Endothelial cell of umbilical vein (primary cell): ENCODE results near the gene ARID3B. TPM values are rescaled to one million over a fixed set of nuclear protein-coding genes. Genes with fewer than 3 reads are reported as not detected.

Source experiments
- BruUV-seq: library from RNA; stranded (reverse); fragments of 400-500 nt; replicated peaks from 2 replicates; lab custom pipeline; 2021; lab: Mats Ljungman, UMichigan
- CTCF ChIA-PET: fragments of 300-600, 350-600 bp; sonication (Branson Sonifier 250); formaldehyde crosslinking; loops from one replicate; lab custom pipeline; 2021; ENCODE audit warnings: antibody characterized with exemption, inconsistent platforms; lab: Charles Lee
- POLR2A ChIA-PET: fragments of 300-600, 350-600 bp; sonication (Branson Sonifier 250); formaldehyde crosslinking; loops from one replicate; lab custom pipeline; 2021; ENCODE audit warnings: antibody characterized with exemption, inconsistent platforms; lab: Charles Lee
- DNase-seq: peaks from one replicate; pipeline ENCODE4 v3.0.0-alpha.2; 2011; ENCODE audit warnings: low read depth, low spot score
- FAIRE-seq: peaks from 2 replicates; lab custom pipeline; 2011; peaks lifted over from hg19 to GRCh38; lab: Jason Lieb, UNC
- H2AFZ ChIP-seq: 2 replicates; pipeline ENCODE4 v1.6.0; 2012; ENCODE audit warnings: low read depth, low read length, control low read depth, inconsistent platforms
- H3K27ac ChIP-seq: 2 replicates; pipeline ENCODE4 v1.5.1; 2011; ENCODE audit warnings: low read depth, mild to moderate bottlenecking, control low read depth, low read length, moderate library complexity; ENCODE audit not compliant: insufficient read depth
- H3K27me3 ChIP-seq, 2 experiments: 2 replicates each; pipeline versions ENCODE4 v1.6.0 to v1.6.1; 2011; ENCODE audit warnings: low read length in 2 of 2, mixed read lengths in 1 of 2; ENCODE audit not compliant: control insufficient read depth in 2 of 2, insufficient read depth in 2 of 2
- H3K36me3 ChIP-seq, 2 experiments: 2 replicates in 1 of 2; 3 replicates in 1 of 2; pipeline ENCODE4 v1.5.1; 2011; ENCODE audit warnings: low read length in 2 of 2, mild to moderate bottlenecking in 1 of 2, moderate library complexity in 1 of 2; ENCODE audit not compliant: control insufficient read depth in 2 of 2, insufficient read depth in 2 of 2; ENCODE audit errors: extremely low read depth in 1 of 2
- H3K4me1 ChIP-seq: 3 replicates; pipeline ENCODE4 v1.5.1; 2011; ENCODE audit warnings: mild to moderate bottlenecking, low read length; ENCODE audit not compliant: control insufficient read depth, insufficient read depth; ENCODE audit errors: extremely low read depth
- H3K4me2 ChIP-seq: 2 replicates; pipeline ENCODE4 v1.6.1; 2011; ENCODE audit warnings: low read length, control low read depth, mixed read lengths; ENCODE audit not compliant: insufficient read depth
- H3K4me3 ChIP-seq, 3 experiments: fragments of 200-600 bp in 1 of 3; sonication (generic), shearing (Covaris generic) in 1 of 3; replicated peaks in 1 of 3; 2 replicates each; pipeline ENCODE4 v1.5.1; 2011 to 2016; ENCODE audit warnings: control low read depth in 3 of 3, low read length in 3 of 3, mild to moderate bottlenecking in 2 of 3, inconsistent platforms in 1 of 3, low read depth in 1 of 3, moderate library complexity in 1 of 3; ENCODE audit not compliant: insufficient read depth in 1 of 3
- H3K79me2 ChIP-seq: 2 replicates; pipeline ENCODE4 v1.6.0; 2012; ENCODE audit warnings: low read length, inconsistent platforms; ENCODE audit not compliant: control insufficient read depth, insufficient read depth
- H3K9ac ChIP-seq: replicated peaks from 2 replicates; pipeline ENCODE3; 2011; ENCODE audit warnings: low read length, control low read depth; ENCODE audit not compliant: insufficient read depth; ENCODE audit errors: extremely low read depth
- H3K9me1 ChIP-seq: replicated peaks from 3 replicates; pipeline ENCODE4 v1.6.0; 2011; ENCODE audit warnings: mild to moderate bottlenecking, low read length; ENCODE audit not compliant: control insufficient read depth, insufficient read depth; ENCODE audit errors: extremely low read depth
- H3K9me3 ChIP-seq: replicated peaks from 2 replicates; pipeline ENCODE4 v1.5.1; 2012; ENCODE audit warnings: low read length, inconsistent platforms; ENCODE audit not compliant: control insufficient read depth, insufficient read depth
- H4K20me1 ChIP-seq: replicated peaks from 2 replicates; pipeline ENCODE3; 2011; ENCODE audit warnings: mild to moderate bottlenecking, low read length; ENCODE audit not compliant: control insufficient read depth, insufficient read depth; ENCODE audit errors: extremely low read depth
- CTCF ChIP-seq, 2 donors: IDR thresholded peaks; 1 replicate in 1 of 2; 2 replicates in 1 of 2; pipeline ENCODE4 v1.5.1; 2011; ENCODE audit warnings: low read length in 2 of 2, mild to moderate bottlenecking in 2 of 2, moderate library complexity in 2 of 2, control low read depth in 1 of 2, inconsistent platforms in 1 of 2, low read depth in 1 of 2; ENCODE audit not compliant: insufficient read depth in 1 of 2; ENCODE audit errors: extremely low read depth in 1 of 2
- FOS ChIP-seq: IDR thresholded peaks from 2 replicates; pipeline ENCODE4 v1.6.1; 2011; ENCODE audit warnings: mild to moderate bottlenecking, low read length, moderate library complexity, borderline replicate concordance; ENCODE audit not compliant: insufficient read depth
- GATA2 ChIP-seq: IDR thresholded peaks from 2 replicates; pipeline ENCODE4 v1.7.0; 2011; ENCODE audit warnings: low read depth, mild to moderate bottlenecking, moderate library complexity, mixed read lengths, low read length; ENCODE audit not compliant: insufficient read length, insufficient read depth
- JUN ChIP-seq: IDR thresholded peaks from 2 replicates; pipeline ENCODE4 v1.6.1; 2011; ENCODE audit warnings: borderline replicate concordance, low read depth; ENCODE audit not compliant: insufficient read length, insufficient read depth
- MYC ChIP-seq: IDR thresholded peaks from one replicate; pipeline ENCODE4 v1.6.1; 2011; ENCODE audit warnings: mild to moderate bottlenecking, low read depth, low read length
- POLR2AphosphoS5 ChIP-seq: IDR thresholded peaks from 2 replicates; pipeline ENCODE4 v1.6.1; 2012; ENCODE audit warnings: low read depth, mild to moderate bottlenecking, control low read depth, low read length, moderate library complexity; ENCODE audit not compliant: insufficient read depth
- dilution Hi-C: fragments of 300-500 bp; cut with MboI; formaldehyde crosslinking; loops from one replicate; pipeline ENCODE4 v1.15.0; 2019; ENCODE audit warnings: low sequenced_read_pairs; ENCODE audit not compliant: extremely low pct_ligation_motif_present
- intact Hi-C: fragments of 100-400 bp; cut with micrococcal nuclease; formaldehyde crosslinking; loops from one replicate; pipeline ENCODE4 v1.10.0; 2022
- polyA plus RNA-seq, 4 experiments: library from polyadenylated mRNA; depleted of rRNA in 3 of 4; stranded (reverse) in 3 of 4; unstranded in 1 of 4; fragments of >200 nt; gene quantifications; 2 replicates each; pipeline versions ENCODE4 v1.2.1 to v1.2.3, GENCODE V29; 2011 to 2012; ENCODE audit warnings: missing spikeins in 1 of 4
- total RNA-seq: library from RNA; stranded (reverse); gene quantifications from 2 replicates; pipeline ENCODE4 v1.2.3, GENCODE V29; 2021

The ARID3B gene
- total and polyA plus RNA-seq, 2 donors (not counting 3 experiments of a cell fraction or from before 2014, with no cell fraction given): 6.2 to 10.0 TPM

GRCh38 chr15:74497584-74497983 lies 43.4 kb upstream of the ARID3B start:
- no peaks in the 10 kb centered on the region for H3K27me3 ChIP-seq
- no peak overlapping the region for H3K4me3 ChIP-seq
- H3K79me2 ChIP-seq: no peaks in the 10 kb centered on the region
- BruUV-seq: no TSS peak
- intact Hi-C loops: no loop called here
- H3K9ac ChIP-seq: no peak overlapping the region
- ChIA-PET CTCF (interaction anchor here (1.3 kb wide), 1 partner anchor 115 kb away, joined by 4 read pairs; no protein-coding TSS in a partner anchor), POLR2A (no interaction called here)
- no peaks in the 10 kb centered on the region for H3K9me3 ChIP-seq
- no peaks in the 10 kb centered on the region for H3K4me1 ChIP-seq
- dilution Hi-C loops: no loop called here
- no peak for FAIRE-seq
- TF ChIP-seq JUN (no peak), GATA2 (no peak), CTCF (IDR thresholded peaks at IDR 0.05; ENCODE audit: extremely low read depth in 1 of 2, insufficient read depth in 1 of 2, low read depth in 1 of 2, low read length in 2 of 2) (no peak)
- H3K4me2 ChIP-seq: no peak overlapping the region
- H2AFZ ChIP-seq: no peak overlapping the region
- H3K36me3 ChIP-seq: no peaks in the 10 kb centered on the region
- no peak for DNase-seq
- no peaks in the 10 kb centered on the region for H3K9me1 ChIP-seq
- H3K27ac ChIP-seq: no peak overlapping the region
- H4K20me1 ChIP-seq: no peaks in the 10 kb centered on the region

- no TSS peak for BruUV-seq
Observed at GRCh38 chr15:74499366-74499765, 41.7 kb upstream of the ARID3B start.

More at GRCh38 chr15:74499366-74499765, 41.7 kb upstream of the ARID3B start:
- H3K79me2 ChIP-seq: no peaks in the 10 kb centered on the region
- no peaks in the 10 kb centered on the region for H3K36me3 ChIP-seq
- dilution Hi-C loops (no loop called here), intact Hi-C loops (no loop called here)
- FAIRE-seq: no peak
- H2AFZ ChIP-seq: no peak overlapping the region
- H3K4me3 ChIP-seq: no peak overlapping the region
- H3K9ac ChIP-seq: no peak overlapping the region
- CTCF ChIA-PET: interaction anchor here (1.0 kb wide), 2 partner anchors 11 to 133 kb away, joined by 3 read pairs; no protein-coding TSS in a partner anchor
- H3K27me3 ChIP-seq: no peaks in the 10 kb centered on the region
- TF ChIP-seq POLR2AphosphoS5 (no peak), JUN (no peak), FOS (no peak), CTCF (IDR thresholded peaks at IDR 0.05; ENCODE audit: extremely low read depth in 1 of 2, insufficient read depth in 1 of 2, low read depth in 1 of 2, low read length in 2 of 2) (no peak), MYC (no peak)
- no peak for DNase-seq
- H4K20me1 ChIP-seq: no peaks in the 10 kb centered on the region
- H3K4me2 ChIP-seq: no peak overlapping the region
- no peak overlapping the region for H3K27ac ChIP-seq
- no peaks in the 10 kb centered on the region for H3K9me1 ChIP-seq
- H3K4me1 ChIP-seq: no peaks in the 10 kb centered on the region
- POLR2A ChIA-PET: no interaction called here
- no peaks in the 10 kb centered on the region for H3K9me3 ChIP-seq
